Breast epithelium (tissue), 3 donors: ENCODE results near the gene SLC12A7.

Experiments used
- CTCF ChIP-seq, 3 donors: fragments of 450-650 bp; IDR thresholded peaks; one replicate each; pipeline ENCODE4 v1.5.1; 2016 to 2017; ENCODE audit warnings: antibody characterized with exemption in 3 of 3, mild to moderate bottlenecking in 3 of 3, moderate library complexity in 3 of 3
- POLR2A ChIP-seq: fragments of 450-650 bp; IDR thresholded peaks from one replicate; pipeline ENCODE4 v1.6.1; 2016; ENCODE audit warnings: antibody characterized with exemption, mild to moderate bottlenecking, moderate library complexity

GRCh38 chr5:1029945-1030625 is 81.8 kb downstream of the SLC12A7 start:
- TF ChIP-seq CTCF (IDR thresholded peaks at IDR 0.05) (no peak), POLR2A (no peak)
